SHP77 treated with DMSO at 0.1 percent for 48 hours (cell line): ENCODE results near the gene CRB2.
"Not testable (repeated sequence)": the region's sequence is repeated elsewhere in the genome, so short reads cannot be mapped to it uniquely, and the experiment has no call there.

Experiments used
- DNase-seq: peaks from one replicate; lab custom pipeline; 2025; lab: John Stamatoyannopoulos, UW

The CRB2 gene

GRCh38 chr9:123329329-123329955 lies 26.6 kb upstream of the CRB2 start:
- DNase-seq: peak; percentile 18

- no peak for DNase-seq
Measured at GRCh38 chr9:123331346-123332060, 24.5 kb upstream of the CRB2 start.

- not testable (repeated sequence) for DNase-seq
Measured at GRCh38 chr9:123333058-123333669, 22.8 kb upstream of the CRB2 start.

GRCh38 chr9:123334639-123335038 lies 21.4 kb upstream of the CRB2 start:
- DNase-seq: no peak

- no peak for DNase-seq
Measured at GRCh38 chr9:123335193-123335985, 20.6 kb upstream of the CRB2 start.

- no peak for DNase-seq
Measured at GRCh38 chr9:123335986-123336329, 20.0 kb upstream of the CRB2 start.

GRCh38 chr9:123336449-123336848 lies 19.5 kb upstream of the CRB2 start:
- DNase-seq: no peak

- DNase-seq: no peak
Measured at GRCh38 chr9:123336959-123337358, 19.0 kb upstream of the CRB2 start.

- no peak for DNase-seq
Measured at GRCh38 chr9:123337971-123338370, 18.0 kb upstream of the CRB2 start.

- DNase-seq: no peak
Measured at GRCh38 chr9:123338710-123339665, 17.0 kb upstream of the CRB2 start.

- DNase-seq: no peak
Measured at GRCh38 chr9:123339666-123340510, 16.1 kb upstream of the CRB2 start.

GRCh38 chr9:123341816-123342215 lies 14.2 kb upstream of the CRB2 start:
- DNase-seq: no peak

- DNase-seq: no peak
Measured at GRCh38 chr9:123342247-123342646, 13.8 kb upstream of the CRB2 start.

GRCh38 chr9:123343443-123344191 lies 12.4 kb upstream of the CRB2 start:
- DNase-seq: no peak

- DNase-seq: no peak
Measured at GRCh38 chr9:123344192-123344949, 11.6 kb upstream of the CRB2 start.

- DNase-seq: no peak
Measured at GRCh38 chr9:123345567-123345955, 10.4 kb upstream of the CRB2 start.

GRCh38 chr9:123346026-123346425 lies 10.0 kb upstream of the CRB2 start:
- DNase-seq: no peak

- DNase-seq: no peak
Measured at GRCh38 chr9:123346826-123347225, 9.2 kb upstream of the CRB2 start.
